ENCODE measurements around the gene ITGAE.

ITGAE gene

GRCh38 chr17:3818786-3819185 is 17.8 kb upstream of the ITGAE start:
- DNase-seq (ENCODE audit: low spot score) = no peak

- no peak for DNase-seq (ENCODE audit: low spot score)
These were observed 17.0 kb upstream of the ITGAE start for GRCh38 chr17:3817851-3818605.

- DNase-seq (ENCODE audit: low spot score) = no peak
These were observed 14.9 kb upstream of the ITGAE start for GRCh38 chr17:3815925-3816324.

GRCh38 chr17:3815122-3815521 is 14.1 kb upstream of the ITGAE start:
- no peak for DNase-seq (ENCODE audit: low spot score)

GRCh38 chr17:3814361-3814760 is 13.4 kb upstream of the ITGAE start:
- DNase-seq (ENCODE audit: low spot score) = no peak

- DNase-seq (ENCODE audit: low spot score) = no peak
These were observed 12.2 kb upstream of the ITGAE start for GRCh38 chr17:3813171-3813570.

- no peak for DNase-seq (ENCODE audit: low spot score)
These were observed 11.8 kb upstream of the ITGAE start for GRCh38 chr17:3812771-3813170.

GRCh38 chr17:3812284-3812683 is 11.3 kb upstream of the ITGAE start:
- no peak for DNase-seq (ENCODE audit: low spot score)

- no peak for DNase-seq (ENCODE audit: low spot score)
These were observed 9.0 kb upstream of the ITGAE start for GRCh38 chr17:3810019-3810418.

GRCh38 chr17:3809135-3809534 is 8.1 kb upstream of the ITGAE start:
- no peak for DNase-seq (ENCODE audit: low spot score)

- no peak for DNase-seq (ENCODE audit: low spot score)
These were observed 7.7 kb upstream of the ITGAE start for GRCh38 chr17:3808701-3809100.

- no peak for DNase-seq (ENCODE audit: low spot score)
These were observed 4.6 kb upstream of the ITGAE start for GRCh38 chr17:3805581-3805980.

- DNase-seq (ENCODE audit: low spot score) = no peak
These were observed 3.5 kb upstream of the ITGAE start for GRCh38 chr17:3804503-3804931.

- no peak for DNase-seq (ENCODE audit: low spot score)
These were observed 2.3 kb upstream of the ITGAE start for GRCh38 chr17:3803308-3803640.

- peak; percentile 72 for DNase-seq (ENCODE audit: low spot score)
These were observed 1.7 kb upstream of the ITGAE start for GRCh38 chr17:3802461-3803307.

- DNase-seq (ENCODE audit: low spot score) = no peak
These were observed 804 bp upstream of the ITGAE start for GRCh38 chr17:3801792-3802191.

GRCh38 chr17:3801347-3801746 is 359 bp upstream of the ITGAE start:
- no peak for DNase-seq (ENCODE audit: low spot score)

GRCh38 chr17:3799181-3799945 is 1.6 kb downstream of the ITGAE start:
- no peak for DNase-seq (ENCODE audit: low spot score)

GRCh38 chr17:3798273-3799180 is 2.5 kb downstream of the ITGAE start:
- no peak for DNase-seq (ENCODE audit: low spot score)

- DNase-seq (ENCODE audit: low spot score) = no peak
These were observed 4.2 kb downstream of the ITGAE start for GRCh38 chr17:3796822-3797170.

GRCh38 chr17:3796110-3796821 is 4.7 kb downstream of the ITGAE start:
- no peak for DNase-seq (ENCODE audit: low spot score)
